HFFc6 (cell line): ENCODE results near the gene SYTL1. TPM values are rescaled to one million over a fixed set of nuclear protein-coding genes. Genes with fewer than 3 reads are reported as not detected.

Experiments used
- DNase-seq: peaks from one replicate; pipeline ENCODE4 v3.0.0-alpha.2; 2018
- H3K27ac Mint-ChIP-seq: 2 replicates; pipeline ENCODE4 v1.8.0; 2020; ENCODE audit warnings: mild to moderate bottlenecking, mixed read lengths
- H3K27me3 Mint-ChIP-seq: 2 replicates; pipeline ENCODE4 v1.8.0; 2021; ENCODE audit warnings: mild to moderate bottlenecking, moderate library complexity, mixed read lengths; ENCODE audit not compliant: insufficient read depth
- H3K36me3 Mint-ChIP-seq: 2 replicates; pipeline ENCODE4 v1.8.0; 2021; ENCODE audit warnings: low read depth, mixed read lengths
- H3K4me1 Mint-ChIP-seq: 2 replicates; pipeline ENCODE4 v1.8.0; 2020; ENCODE audit warnings: low read depth, mixed read lengths
- H3K4me3 Mint-ChIP-seq: 2 replicates; pipeline ENCODE4 v1.8.0; 2020; ENCODE audit warnings: mild to moderate bottlenecking, moderate library complexity, mixed read lengths
- H3K9me3 Mint-ChIP-seq: 2 replicates; pipeline ENCODE4 v1.8.0; 2020; ENCODE audit warnings: mild to moderate bottlenecking, mixed read lengths
- CTCF ChIP-seq: fragments of 200-600 bp; sonication (generic); IDR thresholded peaks from 2 replicates; pipeline ENCODE4 v1.5.0; 2021; ENCODE audit warnings: antibody characterized with exemption, mild to moderate bottlenecking
- total RNA-seq, 6 experiments: library from RNA; stranded (reverse); fragmentation: NEBNext Ultra II Directional; extraction: Animal tissue kit (Norgen Biotek cat#: 25700); gene quantifications; 2 replicates in 1 of 6; 3 replicates in 5 of 6; pipeline ENCODE4 v1.2.3, GENCODE V29; 2021

The SYTL1 gene
- total RNA-seq, 6 experiments from 2014 or later, result 0.08 to 0.45 TPM; not detected in 4

- Mint-ChIP-seq H3K4me3 (peak overlapping the region; percentile 25; the same call in 1 of the 2 replicates), H3K27me3 (peaks cover 3% of the 10 kb centered on the region; the same call in 1 of the 2 replicates), H3K9me3 (no peaks in the 10 kb centered on the region), H3K27ac (peak overlapping the region; percentile 54), H3K4me1 (peaks cover 36% of the 10 kb centered on the region), H3K36me3 (no peaks in the 10 kb centered on the region)
- DNase-seq, result peak; percentile 17
- no peak for TF ChIP-seq CTCF
Measured at GRCh38 chr1:27394925-27395324, 53.1 kb downstream of the SYTL1 start.

GRCh38 chr1:27395441-27396195 is 53.8 kb downstream of the SYTL1 start:
- Mint-ChIP-seq H3K36me3 (no peaks in the 10 kb centered on the region), H3K4me1 (peaks cover 41% of the 10 kb centered on the region), H3K4me3 (0 out of 2 replicates have a peak overlapping the region, but pooled peaks have one; percentile 24), H3K27ac (peak overlapping the region; percentile 54; the same call in 1 of the 2 replicates), H3K27me3 (peaks cover 3% of the 10 kb centered on the region; the same call in 1 of the 2 replicates), H3K9me3 (no peaks in the 10 kb centered on the region)
- peak; percentile 99 for TF ChIP-seq CTCF
- DNase-seq, result peak; percentile 63

- peaks cover 3% of the 10 kb centered on the region; the same call in 1 of the 2 replicates for H3K27me3 Mint-ChIP-seq
- H3K4me1 Mint-ChIP-seq, result peaks cover 28% of the 10 kb centered on the region
- H3K9me3 Mint-ChIP-seq, result no peaks in the 10 kb centered on the region
- no peak for DNase-seq
- H3K27ac Mint-ChIP-seq, result no peak overlapping the region
- no peak overlapping the region for H3K4me3 Mint-ChIP-seq
- TF ChIP-seq CTCF, result no peak
- no peaks in the 10 kb centered on the region for H3K36me3 Mint-ChIP-seq
Measured at GRCh38 chr1:27397110-27397509, 55.3 kb downstream of the SYTL1 start.

GRCh38 chr1:27397749-27398148 is 55.9 kb downstream of the SYTL1 start:
- no peak for TF ChIP-seq CTCF
- peaks cover 3% of the 10 kb centered on the region; the same call in 1 of the 2 replicates for H3K27me3 Mint-ChIP-seq
- H3K9me3 Mint-ChIP-seq, result no peaks in the 10 kb centered on the region

GRCh38 chr1:27398405-27399149 is 56.8 kb downstream of the SYTL1 start:
- TF ChIP-seq CTCF, result no peak
- H3K27me3 Mint-ChIP-seq, result peaks cover 3% of the 10 kb centered on the region; the same call in 1 of the 2 replicates
- 0 out of 2 replicates have a peak overlapping the region, but pooled peaks have one; percentile 11 for H3K27ac Mint-ChIP-seq
- H3K9me3 Mint-ChIP-seq, result no peaks in the 10 kb centered on the region
- H3K4me3 Mint-ChIP-seq, result no peak overlapping the region
- H3K4me1 Mint-ChIP-seq, result peaks cover 39% of the 10 kb centered on the region
- DNase-seq, result no peak
- no peaks in the 10 kb centered on the region for H3K36me3 Mint-ChIP-seq

More at GRCh38 chr1:27397749-27398148, 55.9 kb downstream of the SYTL1 start:
- Mint-ChIP-seq H3K4me3 (no peak overlapping the region), H3K4me1 (peaks cover 30% of the 10 kb centered on the region), H3K27ac (no peak overlapping the region), H3K36me3 (no peaks in the 10 kb centered on the region)
- DNase-seq, result no peak
